ENCODE data around the gene EXOC1. TPM values are rescaled to one million over a fixed set of nuclear protein-coding genes. Genes with fewer than 3 reads are reported as not detected.
A peak's percentile ranks its signal among the peaks of the same experiment; 100 is the strongest.
"Not testable (repeated sequence)": the region's sequence is repeated elsewhere in the genome, so short reads cannot be mapped to it uniquely, and the experiment has no call there.

EXOC1 gene
- total RNA-seq, 1 donor from 2014 or later: 31.9 TPM

DNA sequence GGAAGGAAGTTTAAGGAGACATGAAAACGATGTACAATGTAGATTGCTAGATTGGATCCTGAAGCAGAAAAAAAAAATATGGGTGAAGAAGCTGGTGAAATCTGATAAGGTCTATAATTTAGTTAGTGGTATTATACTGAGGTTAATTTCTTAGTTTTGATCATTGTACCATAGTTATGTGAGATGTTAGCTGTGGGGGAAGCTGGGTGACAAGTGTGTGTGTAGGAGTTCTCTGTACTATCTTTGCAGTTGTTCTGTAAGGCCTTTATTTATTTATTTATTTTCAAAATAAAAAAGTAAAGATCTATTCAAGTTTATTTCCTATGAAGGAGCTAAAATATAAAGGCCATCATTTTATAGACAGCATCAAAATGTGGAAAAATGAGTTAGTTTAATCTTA is 12.5 kb upstream of the EXOC1 start:
- Histone ChIP-seq H3K27me3 (no peaks in the 10 kb centered on the region), H3K27ac (no peak overlapping the region), H3K4me3 (no peak overlapping the region), H3K9me3 (no peaks in the 10 kb centered on the region), H3K4me1 (no peaks in the 10 kb centered on the region), H3K36me3 (no peaks in the 10 kb centered on the region)
- TF ChIP-seq, protein P1, sequence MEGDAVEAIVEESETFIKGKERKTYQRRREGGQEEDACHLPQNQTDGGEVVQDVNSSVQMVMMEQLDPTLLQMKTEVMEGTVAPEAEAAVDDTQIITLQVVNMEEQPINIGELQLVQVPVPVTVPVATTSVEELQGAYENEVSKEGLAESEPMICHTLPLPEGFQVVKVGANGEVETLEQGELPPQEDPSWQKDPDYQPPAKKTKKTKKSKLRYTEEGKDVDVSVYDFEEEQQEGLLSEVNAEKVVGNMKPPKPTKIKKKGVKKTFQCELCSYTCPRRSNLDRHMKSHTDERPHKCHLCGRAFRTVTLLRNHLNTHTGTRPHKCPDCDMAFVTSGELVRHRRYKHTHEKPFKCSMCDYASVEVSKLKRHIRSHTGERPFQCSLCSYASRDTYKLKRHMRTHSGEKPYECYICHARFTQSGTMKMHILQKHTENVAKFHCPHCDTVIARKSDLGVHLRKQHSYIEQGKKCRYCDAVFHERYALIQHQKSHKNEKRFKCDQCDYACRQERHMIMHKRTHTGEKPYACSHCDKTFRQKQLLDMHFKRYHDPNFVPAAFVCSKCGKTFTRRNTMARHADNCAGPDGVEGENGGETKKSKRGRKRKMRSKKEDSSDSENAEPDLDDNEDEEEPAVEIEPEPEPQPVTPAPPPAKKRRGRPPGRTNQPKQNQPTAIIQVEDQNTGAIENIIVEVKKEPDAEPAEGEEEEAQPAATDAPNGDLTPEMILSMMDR (IDR thresholded peaks at IDR 0.05): no peak
- TF ChIP-seq POLR2A (IDR thresholded peaks at IDR 0.05) (no peak), POLR2AphosphoS5 (IDR thresholded peaks at IDR 0.05; ENCODE audit: insufficient read depth in 1 of 2, low read depth in 1 of 2) (no peak)
- intact Hi-C loops (cut with DNase I): no loop called here
- DNase-seq (ENCODE audit: extremely low spot score in 2 of 2): no peak

DNA sequence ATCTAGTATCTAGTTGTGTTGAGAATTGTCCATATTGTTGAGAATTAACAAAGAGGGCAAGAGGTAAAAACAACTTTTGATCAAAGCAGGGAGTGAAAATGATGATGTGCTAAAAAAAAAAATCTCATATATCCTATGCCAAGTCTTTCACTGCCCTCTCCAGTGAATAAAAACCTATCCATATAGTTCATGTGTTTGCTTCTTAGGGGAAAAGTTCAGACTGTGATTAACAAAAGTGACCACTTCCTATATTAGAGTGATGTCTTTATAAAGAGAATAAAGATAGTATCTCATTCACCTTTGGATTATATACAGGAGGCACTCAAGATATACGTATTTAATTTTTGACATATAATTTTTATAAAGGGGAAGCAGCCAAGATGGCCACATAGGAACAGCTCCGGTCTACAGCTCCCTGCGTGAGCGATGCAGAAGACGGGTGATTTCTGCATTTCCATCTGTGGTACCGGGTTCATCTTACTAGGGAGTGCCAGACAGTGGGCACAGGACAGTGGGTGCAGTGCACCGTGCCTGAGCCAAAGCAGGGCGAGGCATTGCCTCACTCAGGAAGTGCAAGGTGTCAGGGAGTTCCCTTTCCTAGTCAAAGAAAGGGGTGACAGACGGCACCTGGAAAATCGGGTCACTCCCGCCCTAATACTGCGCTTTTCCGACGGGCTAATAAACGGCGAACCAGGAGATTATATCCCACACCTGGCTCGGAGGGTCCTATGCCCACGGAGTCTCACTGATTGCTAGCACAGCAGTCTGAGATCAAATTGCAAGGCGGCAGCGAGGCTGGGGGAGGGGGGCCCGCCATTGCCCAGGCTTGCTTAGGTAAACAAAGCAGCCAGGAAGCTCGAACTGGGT is 11.8 kb upstream of the EXOC1 start:
- H3K9me3 ChIP-seq; H3K27ac ChIP-seq; H3K4me3 ChIP-seq; H3K4me1 ChIP-seq; H3K27me3 ChIP-seq; intact Hi-C loops (cut with DNase I); DNase-seq (ENCODE audit: extremely low spot score in 2 of 2); H3K36me3 ChIP-seq: not testable (repeated sequence)

DNA sequence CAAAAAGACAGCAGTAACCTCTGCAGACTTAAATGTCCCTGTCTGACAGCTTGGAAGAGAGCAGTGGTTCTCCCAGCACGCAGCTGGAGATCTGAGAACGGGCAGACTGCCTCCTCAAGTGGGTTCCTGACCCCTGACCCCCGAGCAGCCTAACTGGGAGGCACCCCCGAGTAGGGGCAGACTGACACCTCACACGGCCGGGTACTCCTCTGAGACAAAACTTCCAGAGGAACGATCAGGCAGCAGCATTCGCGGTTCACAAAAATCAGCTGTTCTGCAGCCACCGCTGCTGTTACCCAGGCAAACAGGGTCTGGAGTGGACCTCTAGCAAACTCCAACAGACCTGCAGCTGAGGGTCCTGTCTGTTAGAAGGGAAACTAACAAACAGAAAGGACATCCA is 11.1 kb upstream of the EXOC1 start:
- H3K27ac ChIP-seq; H3K9me3 ChIP-seq; H3K36me3 ChIP-seq; H3K4me1 ChIP-seq; H3K27me3 ChIP-seq; intact Hi-C loops (cut with DNase I); H3K4me3 ChIP-seq; DNase-seq (ENCODE audit: extremely low spot score in 2 of 2): not testable (repeated sequence)

DNA sequence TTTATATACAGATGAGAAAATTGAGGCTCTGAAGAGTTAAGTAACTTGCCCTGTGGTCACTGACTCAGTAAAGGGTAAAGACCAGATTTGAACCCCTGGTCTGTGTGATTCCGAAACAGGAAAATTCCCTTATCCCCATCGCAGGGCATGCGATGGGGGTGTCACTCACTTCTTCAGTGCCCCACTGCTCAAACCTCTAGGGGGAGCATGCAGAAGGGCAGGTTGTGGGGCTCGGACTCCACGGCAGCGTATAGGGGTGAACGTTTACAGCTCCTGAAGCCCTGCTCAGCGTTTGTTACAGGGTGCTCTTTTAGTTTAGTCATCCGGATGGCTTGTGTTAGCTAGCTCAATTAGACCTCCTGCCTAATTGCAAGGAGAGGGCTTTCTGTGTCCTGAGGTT is 3.7 kb upstream of the EXOC1 start:
- intact Hi-C loops (cut with DNase I): loop anchor here (10.0 kb wide), 1 partner anchor 495 kb away; no protein-coding TSS in a partner anchor
- H3K9me3 ChIP-seq: no peaks in the 10 kb centered on the region
- H3K4me1 ChIP-seq: peaks cover 20% of the 10 kb centered on the region
- H3K27me3 ChIP-seq: no peaks in the 10 kb centered on the region
- H3K36me3 ChIP-seq: no peaks in the 10 kb centered on the region
- no peak overlapping the region for H3K27ac ChIP-seq
- TF ChIP-seq, protein P1 (IDR thresholded peaks at IDR 0.05): no peak
- TF ChIP-seq POLR2AphosphoS5 (IDR thresholded peaks at IDR 0.05; ENCODE audit: insufficient read depth in 1 of 2, low read depth in 1 of 2) (no peak), POLR2A (IDR thresholded peaks at IDR 0.05) (no peak)
- no peak overlapping the region for H3K4me3 ChIP-seq
- no peak for DNase-seq (ENCODE audit: extremely low spot score in 2 of 2)

DNA sequence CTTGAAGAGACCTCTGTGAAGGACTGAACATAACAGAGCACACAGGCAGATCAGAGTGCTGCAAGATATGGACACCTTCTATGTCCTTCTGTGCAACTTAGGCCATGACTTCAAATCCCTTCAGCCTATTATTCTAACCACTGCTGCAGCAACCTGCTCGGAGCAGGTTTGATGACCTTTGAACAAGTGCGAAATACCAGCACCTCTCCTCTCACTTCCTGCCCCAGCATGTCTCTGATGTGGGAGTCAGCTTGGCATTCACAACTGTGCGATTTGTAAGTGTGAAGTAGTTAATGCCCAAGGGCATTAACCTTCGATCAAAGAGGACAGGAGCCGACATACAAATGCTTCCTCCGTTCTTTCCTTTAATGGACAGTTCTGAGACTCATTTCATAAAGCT is 1.6 kb upstream of the EXOC1 start:
- Histone ChIP-seq H3K36me3 (no peaks in the 10 kb centered on the region), H3K4me3 (no peak overlapping the region), H3K27me3 (no peaks in the 10 kb centered on the region), H3K27ac (no peak overlapping the region), H3K9me3 (no peaks in the 10 kb centered on the region), H3K4me1 (peaks cover 35% of the 10 kb centered on the region)
- intact Hi-C loops (cut with DNase I): loop anchor here (10.0 kb wide), 1 partner anchor 497 kb away; no protein-coding TSS in a partner anchor
- no peak for DNase-seq (ENCODE audit: extremely low spot score in 2 of 2)
- TF ChIP-seq, protein P1 (IDR thresholded peaks at IDR 0.05): no peak
- TF ChIP-seq POLR2AphosphoS5 (IDR thresholded peaks at IDR 0.05; ENCODE audit: insufficient read depth in 1 of 2, low read depth in 1 of 2): peak in 1 of 2 donors; percentile 24

DNA sequence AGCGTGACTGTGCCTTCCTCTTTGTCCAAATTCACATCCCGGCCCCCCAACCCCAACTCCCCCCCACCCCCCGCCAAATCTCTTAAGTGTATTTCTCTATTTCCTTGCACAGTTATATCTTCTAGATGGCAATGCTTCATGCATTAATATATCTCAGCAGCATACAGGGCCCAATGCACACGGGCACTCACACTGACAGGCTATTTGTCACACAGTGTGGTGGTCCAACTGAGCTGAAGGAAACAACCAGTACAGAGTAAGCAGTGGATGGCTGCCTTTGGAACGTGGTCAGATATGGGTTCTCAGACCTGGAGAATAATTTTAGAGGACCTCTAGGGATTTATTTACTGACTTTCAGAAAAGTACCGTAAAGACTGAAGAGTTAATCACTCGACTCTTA is 681 bp downstream of the EXOC1 start:
- H3K27me3 ChIP-seq: no peaks in the 10 kb centered on the region
- no peak for DNase-seq (ENCODE audit: extremely low spot score in 2 of 2)
- H3K9me3 ChIP-seq: no peaks in the 10 kb centered on the region
- intact Hi-C loops (cut with DNase I): loop anchor here (10.0 kb wide), 1 partner anchor 499 kb away; no protein-coding TSS in a partner anchor
- H3K27ac ChIP-seq: peak overlapping the region; percentile 78
- TF ChIP-seq POLR2A (IDR thresholded peaks at IDR 0.05): no peak
- no peak for TF ChIP-seq POLR2AphosphoS5 (IDR thresholded peaks at IDR 0.05; ENCODE audit: insufficient read depth in 1 of 2, low read depth in 1 of 2)
- TF ChIP-seq, protein P1 (IDR thresholded peaks at IDR 0.05): no peak
- no peaks in the 10 kb centered on the region for H3K36me3 ChIP-seq
- peak overlapping the region; percentile 69 to 99 for H3K4me3 ChIP-seq
- H3K4me1 ChIP-seq: peaks cover 35% of the 10 kb centered on the region
